ENCODE data around the gene PSRC1.

PSRC1 gene

DNA sequence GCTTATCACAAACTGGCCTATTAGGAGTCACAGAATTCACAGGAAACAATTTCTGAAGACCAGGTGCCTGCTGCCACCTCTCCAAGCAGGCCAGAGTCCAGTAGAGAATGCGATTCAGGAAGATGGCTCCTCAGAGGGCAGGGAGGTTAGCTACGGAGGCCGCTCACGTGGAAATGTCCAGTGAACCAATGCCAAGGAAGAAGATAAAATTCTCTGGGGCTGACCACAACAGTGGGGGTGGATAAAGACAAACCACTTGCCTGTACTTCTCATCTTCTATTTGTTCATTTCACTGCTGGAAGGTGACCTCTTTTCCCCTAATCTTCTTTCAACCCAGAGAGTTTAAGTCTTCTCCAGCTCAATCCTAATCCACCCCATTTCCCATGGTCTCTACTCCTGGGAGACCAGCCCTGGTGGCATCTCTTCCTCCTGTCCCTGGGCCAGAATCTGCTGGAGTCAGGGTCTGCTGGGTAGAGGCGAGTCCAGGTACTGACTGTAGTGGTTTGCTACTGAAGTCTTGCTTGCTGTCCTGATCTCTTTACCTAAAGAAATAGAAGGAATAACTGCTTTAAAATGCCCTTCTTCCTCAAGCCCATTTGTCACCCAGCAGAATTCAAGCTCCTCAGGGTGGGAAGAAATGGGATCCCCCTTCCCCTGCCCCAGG, 3.2 kb downstream of the PSRC1 start:
- Histone ChIP-seq H3K79me2 (ENCODE audit: insufficient read depth, low read length) (no peaks in the 10 kb centered on the region), H3K4me1 (ENCODE audit: insufficient read depth, low read length, severe bottlenecking) (peaks cover 23% of the 10 kb centered on the region), H3K4me3 (ENCODE audit: low read depth, low read length, poor library complexity, severe bottlenecking) (no peak overlapping the region), H3K9ac (ENCODE audit: low read length) (no peak overlapping the region), H3K36me3 (ENCODE audit: insufficient read depth, low read length) (no peaks in the 10 kb centered on the region; the same call in 1 of the 2 replicates), H3F3A (ENCODE audit: insufficient read depth, low read length) (no peaks in the 10 kb centered on the region; the same call in 1 of the 2 replicates), H3K9me2 (ENCODE audit: low read depth, low read length) (no peaks in the 10 kb centered on the region), H4K20me1 (ENCODE audit: insufficient read depth, low read length) (no peaks in the 10 kb centered on the region), H3K9me3 (ENCODE audit: low read length) (no peaks in the 10 kb centered on the region), H3K4me2 (ENCODE audit: low read length) (no peak overlapping the region), H3K27ac (ENCODE audit: low read depth, low read length, poor library complexity, severe bottlenecking) (no peak overlapping the region), H2AFZ (ENCODE audit: low read length) (no peak overlapping the region), H3K27me3 (ENCODE audit: insufficient read depth, low read length) (no peaks in the 10 kb centered on the region; the same call in 1 of the 2 replicates)
- no peak for TF ChIP-seq EZH2 (IDR thresholded peaks at IDR 0.05; ENCODE audit: borderline replicate concordance, low read length)
- TF ChIP-seq, protein P1, sequence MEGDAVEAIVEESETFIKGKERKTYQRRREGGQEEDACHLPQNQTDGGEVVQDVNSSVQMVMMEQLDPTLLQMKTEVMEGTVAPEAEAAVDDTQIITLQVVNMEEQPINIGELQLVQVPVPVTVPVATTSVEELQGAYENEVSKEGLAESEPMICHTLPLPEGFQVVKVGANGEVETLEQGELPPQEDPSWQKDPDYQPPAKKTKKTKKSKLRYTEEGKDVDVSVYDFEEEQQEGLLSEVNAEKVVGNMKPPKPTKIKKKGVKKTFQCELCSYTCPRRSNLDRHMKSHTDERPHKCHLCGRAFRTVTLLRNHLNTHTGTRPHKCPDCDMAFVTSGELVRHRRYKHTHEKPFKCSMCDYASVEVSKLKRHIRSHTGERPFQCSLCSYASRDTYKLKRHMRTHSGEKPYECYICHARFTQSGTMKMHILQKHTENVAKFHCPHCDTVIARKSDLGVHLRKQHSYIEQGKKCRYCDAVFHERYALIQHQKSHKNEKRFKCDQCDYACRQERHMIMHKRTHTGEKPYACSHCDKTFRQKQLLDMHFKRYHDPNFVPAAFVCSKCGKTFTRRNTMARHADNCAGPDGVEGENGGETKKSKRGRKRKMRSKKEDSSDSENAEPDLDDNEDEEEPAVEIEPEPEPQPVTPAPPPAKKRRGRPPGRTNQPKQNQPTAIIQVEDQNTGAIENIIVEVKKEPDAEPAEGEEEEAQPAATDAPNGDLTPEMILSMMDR (IDR thresholded peaks at IDR 0.05; ENCODE audit: low read length), result no peak

DNA sequence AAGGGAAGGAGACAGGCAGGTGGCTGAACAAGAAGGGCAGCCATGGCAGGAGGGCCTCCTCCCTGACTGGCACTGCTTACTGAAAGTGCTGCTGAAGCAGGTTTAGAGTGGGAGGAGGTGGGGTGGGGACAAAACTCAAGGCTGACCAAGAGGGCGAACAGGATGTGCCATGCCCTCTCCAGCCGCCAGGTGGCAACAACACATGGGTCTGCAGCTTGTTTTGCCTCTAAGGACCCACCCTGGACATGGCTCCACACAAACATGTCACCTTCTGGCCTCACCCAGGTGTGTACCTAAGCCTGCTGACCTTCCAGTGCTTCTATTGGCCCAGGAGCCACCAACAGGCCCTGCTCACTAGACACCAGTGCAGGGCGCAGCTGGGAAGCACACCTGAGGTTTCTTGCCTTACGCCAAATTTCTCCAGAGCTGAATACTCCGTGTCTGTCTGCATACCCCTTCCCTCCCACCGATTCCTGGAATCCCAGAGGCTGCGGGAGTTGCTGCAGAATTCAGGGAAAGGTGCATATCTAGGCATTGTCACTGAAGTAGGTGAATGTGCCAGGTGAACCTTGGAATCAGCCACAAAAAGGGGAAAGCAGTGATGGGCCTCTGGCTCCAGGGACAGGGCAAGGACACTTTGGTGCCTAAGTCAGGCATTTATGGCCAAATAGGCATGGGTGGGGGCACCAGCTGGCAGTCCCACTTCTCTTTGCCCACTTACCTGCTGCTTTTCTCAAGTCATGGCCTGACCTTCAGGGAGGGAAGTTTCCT, 5.3 kb downstream of the PSRC1 start:
- peaks cover 10% of the 10 kb centered on the region; the same call in 1 of the 2 replicates for H3K27me3 ChIP-seq (ENCODE audit: insufficient read depth, low read length)
- no peaks in the 10 kb centered on the region for H4K20me1 ChIP-seq (ENCODE audit: insufficient read depth, low read length)
- no peaks in the 10 kb centered on the region for H3K36me3 ChIP-seq (ENCODE audit: insufficient read depth, low read length)
- no peak overlapping the region for H3K4me3 ChIP-seq (ENCODE audit: low read depth, low read length, poor library complexity, severe bottlenecking)
- H3K27ac ChIP-seq (ENCODE audit: low read depth, low read length, poor library complexity, severe bottlenecking), result no peak overlapping the region
- no peaks in the 10 kb centered on the region for H3K9me3 ChIP-seq (ENCODE audit: low read length)
- no peak overlapping the region for H2AFZ ChIP-seq (ENCODE audit: low read length)
- TF ChIP-seq, protein P1 (IDR thresholded peaks at IDR 0.05; ENCODE audit: low read length), result peak; percentile 91
- no peak for TF ChIP-seq EZH2 (IDR thresholded peaks at IDR 0.05; ENCODE audit: borderline replicate concordance, low read length)
- no peaks in the 10 kb centered on the region for H3K79me2 ChIP-seq (ENCODE audit: insufficient read depth, low read length)
- H3K4me1 ChIP-seq (ENCODE audit: insufficient read depth, low read length, severe bottlenecking), result peaks cover 13% of the 10 kb centered on the region
- no peaks in the 10 kb centered on the region; the same call in 1 of the 2 replicates for H3F3A ChIP-seq (ENCODE audit: insufficient read depth, low read length)
- no peak overlapping the region for H3K4me2 ChIP-seq (ENCODE audit: low read length)
- no peaks in the 10 kb centered on the region for H3K9me2 ChIP-seq (ENCODE audit: low read depth, low read length)
- H3K9ac ChIP-seq (ENCODE audit: low read length), result no peak overlapping the region

DNA sequence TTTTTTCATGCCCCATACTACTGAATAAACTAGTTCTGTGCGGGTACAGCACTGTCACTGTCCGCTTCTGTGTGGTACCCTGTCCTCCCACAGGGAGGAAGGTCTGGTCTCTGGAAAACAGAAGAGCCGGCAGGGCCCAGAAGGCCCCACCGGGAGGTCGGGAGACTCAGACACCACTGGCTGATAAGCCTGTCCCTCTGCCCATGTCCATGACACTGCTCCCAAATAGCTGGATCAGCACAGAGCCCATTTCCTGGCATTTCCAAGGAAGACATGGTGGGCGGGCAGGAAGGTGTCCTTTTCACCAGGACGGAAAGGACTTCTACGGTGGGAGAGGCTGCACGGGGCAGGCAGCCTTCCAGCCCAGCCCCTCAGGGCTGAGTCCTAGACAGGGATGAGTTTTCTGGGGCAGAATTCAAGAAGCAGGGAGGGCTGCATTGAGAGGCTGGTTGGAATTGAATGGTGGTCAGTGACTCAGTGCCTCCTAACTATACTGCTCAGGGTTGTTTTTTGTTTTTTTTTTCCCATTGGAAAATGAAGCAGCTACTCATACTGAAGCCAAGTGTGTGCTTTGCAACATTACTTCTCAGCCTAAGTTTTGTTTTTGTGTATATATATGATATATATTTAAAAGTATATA, 7.1 kb downstream of the PSRC1 start:
- Histone ChIP-seq H3K9me2 (ENCODE audit: low read depth, low read length) (no peaks in the 10 kb centered on the region), H4K20me1 (ENCODE audit: insufficient read depth, low read length) (no peaks in the 10 kb centered on the region), H3F3A (ENCODE audit: insufficient read depth, low read length) (no peaks in the 10 kb centered on the region; the same call in 1 of the 2 replicates), H3K79me2 (ENCODE audit: insufficient read depth, low read length) (no peaks in the 10 kb centered on the region), H2AFZ (ENCODE audit: low read length) (no peak overlapping the region), H3K36me3 (ENCODE audit: insufficient read depth, low read length) (no peaks in the 10 kb centered on the region), H3K27me3 (ENCODE audit: insufficient read depth, low read length) (peaks cover 10% of the 10 kb centered on the region; the same call in 1 of the 2 replicates), H3K4me2 (ENCODE audit: low read length) (no peak overlapping the region), H3K27ac (ENCODE audit: low read depth, low read length, poor library complexity, severe bottlenecking) (no peak overlapping the region), H3K9me3 (ENCODE audit: low read length) (no peaks in the 10 kb centered on the region), H3K4me3 (ENCODE audit: low read depth, low read length, poor library complexity, severe bottlenecking) (no peak overlapping the region), H3K9ac (ENCODE audit: low read length) (no peak overlapping the region), H3K4me1 (ENCODE audit: insufficient read depth, low read length, severe bottlenecking) (no peaks in the 10 kb centered on the region)
- TF ChIP-seq, protein P1 (IDR thresholded peaks at IDR 0.05; ENCODE audit: low read length), result no peak
- no peak for TF ChIP-seq EZH2 (IDR thresholded peaks at IDR 0.05; ENCODE audit: borderline replicate concordance, low read length)
